H1 (cell line): ENCODE measurements around the gene ARMC12. TPM values are rescaled to one million over a fixed set of nuclear protein-coding genes. Genes with fewer than 3 reads are reported as not detected.

Source experiments
- CTCF ChIA-PET: fragments of 300-600 bp; sonication (Branson Sonifier 250); formaldehyde crosslinking; loops from one replicate; lab custom pipeline; 2021; ENCODE audit not compliant: partially characterized antibody; lab: Charles Lee
- POLR2A ChIA-PET: fragments of 300-600 bp; sonication (Branson Sonifier 250); formaldehyde crosslinking; loops from one replicate; lab custom pipeline; 2021; ENCODE audit warnings: inconsistent platforms; ENCODE audit not compliant: partially characterized antibody; lab: Charles Lee
- DNase-seq, 2 experiments: peaks; one replicate each; pipeline versions ENCODE4 v3.0.0 to v3.0.0-alpha.2; 2010 to 2022; ENCODE audit warnings: low spot score in 2 of 2, low read depth in 1 of 2, mixed read lengths in 1 of 2
- FAIRE-seq: peaks from 2 replicates; lab custom pipeline; 2011; peaks lifted over from hg19 to GRCh38; lab: Jason Lieb, UNC
- H2AFZ ChIP-seq: 2 replicates; pipeline ENCODE4 v1.8.1; 2012; ENCODE audit warnings: low read length, inconsistent platforms
- H2AK5ac ChIP-seq: 2 replicates; pipeline ENCODE4 v1.6.1; 2013; ENCODE audit warnings: low read depth, low read length
- H2BK120ac ChIP-seq: replicated peaks from 2 replicates; pipeline ENCODE3; 2013; ENCODE audit warnings: low read depth, low read length, inconsistent platforms
- H2BK12ac ChIP-seq: 2 replicates; pipeline ENCODE4 v1.6.1; 2013; ENCODE audit warnings: low read depth, low read length
- H2BK15ac ChIP-seq: 2 replicates; pipeline ENCODE4 v1.6.1; 2013; ENCODE audit warnings: low read length
- H2BK20ac ChIP-seq: 2 replicates; pipeline ENCODE4 v1.6.1; 2013; ENCODE audit warnings: low read length
- H2BK5ac ChIP-seq: 2 replicates; pipeline ENCODE4 v1.6.1; 2013; ENCODE audit warnings: low read depth, low read length
- H3K14ac ChIP-seq: 2 replicates; pipeline ENCODE4 v1.6.1; 2013; ENCODE audit warnings: inconsistent platforms; ENCODE audit not compliant: insufficient read length
- H3K18ac ChIP-seq: 2 replicates; pipeline ENCODE4 v1.6.1; 2013; ENCODE audit warnings: low read length; ENCODE audit errors: extremely low read depth
- H3K23ac ChIP-seq: 2 replicates; pipeline ENCODE4 v1.6.1; 2013; ENCODE audit warnings: inconsistent platforms; ENCODE audit not compliant: insufficient read length
- H3K23me2 ChIP-seq: 2 replicates; pipeline ENCODE4 v1.6.1; 2013; ENCODE audit warnings: low read depth, low read length
- H3K27ac ChIP-seq: 2 replicates; pipeline ENCODE4 v1.6.1; 2011; ENCODE audit warnings: low read depth, low read length, inconsistent platforms
- H3K27me3 ChIP-seq, 4 experiments: replicated peaks in 1 of 4; 1 replicate in 1 of 4; 2 replicates in 3 of 4; pipeline versions ENCODE4 v1.6.1 to v1.8.1; 2011 to 2013; ENCODE audit warnings: low read length in 3 of 4, mild to moderate bottlenecking in 3 of 4, inconsistent platforms in 2 of 4, mixed read lengths in 2 of 4, moderate library complexity in 1 of 4; ENCODE audit not compliant: control insufficient read depth in 3 of 4, insufficient read depth in 3 of 4; ENCODE audit errors: extremely low read depth in 1 of 4
- H3K36me3 ChIP-seq, 4 experiments: 2 replicates each; pipeline versions ENCODE4 v1.6.1 to v1.8.1; 2011 to 2013; ENCODE audit warnings: mild to moderate bottlenecking in 4 of 4, low read length in 3 of 4, moderate library complexity in 2 of 4, control low read depth in 1 of 4, inconsistent platforms in 1 of 4; ENCODE audit not compliant: insufficient read depth in 4 of 4, control insufficient read depth in 2 of 4
- H3K4ac ChIP-seq: replicated peaks from 2 replicates; pipeline ENCODE3; 2013; ENCODE audit warnings: low read length, low read depth, mixed read lengths, inconsistent platforms; ENCODE audit not compliant: insufficient read length
- H3K4me1 ChIP-seq, 4 experiments: replicated peaks in 1 of 4; 1 replicate in 1 of 4; 2 replicates in 3 of 4; pipeline versions ENCODE4 v1.6.1 to v1.8.1; 2011 to 2013; ENCODE audit warnings: low read length in 3 of 4, inconsistent platforms in 2 of 4, mixed read lengths in 1 of 4; ENCODE audit not compliant: insufficient read depth in 4 of 4, control insufficient read depth in 3 of 4
- H3K4me2 ChIP-seq, 2 experiments: 2 replicates each; pipeline versions ENCODE4 v1.6.1 to v1.8.1; 2011 to 2013; ENCODE audit warnings: low read depth in 2 of 2, low read length in 2 of 2, control low read depth in 1 of 2, inconsistent platforms in 1 of 2, mild to moderate bottlenecking in 1 of 2; ENCODE audit not compliant: insufficient read depth in 1 of 2
- H3K4me3 ChIP-seq, 4 experiments: fragments of 200-600, 300-600 bp in 1 of 4; sonication (generic), shearing (Covaris generic), sonication (Bioruptor Twin) in 1 of 4; 2 replicates each; pipeline versions ENCODE4 v1.5.1 to v1.8.1; 2011 to 2016; ENCODE audit warnings: low read length in 4 of 4, low read depth in 3 of 4, control low read depth in 2 of 4, inconsistent platforms in 2 of 4, mild to moderate bottlenecking in 2 of 4, mixed read lengths in 1 of 4, moderate library complexity in 1 of 4; ENCODE audit not compliant: insufficient read depth in 2 of 4; ENCODE audit errors: extremely low read depth in 1 of 4
- H3K56ac ChIP-seq: replicated peaks from 2 replicates; pipeline ENCODE3; 2013; ENCODE audit warnings: low read depth, mild to moderate bottlenecking, mixed read lengths, low read length, inconsistent platforms; ENCODE audit not compliant: insufficient read length
- H3K79me1 ChIP-seq: 2 replicates; pipeline ENCODE4 v1.6.1; 2013; ENCODE audit warnings: low read depth, low read length, control low read depth
- H3K79me2 ChIP-seq, 2 experiments: 2 replicates each; pipeline versions ENCODE4 v1.6.1 to v1.8.1; 2012 to 2013; ENCODE audit warnings: low read length in 2 of 2, mild to moderate bottlenecking in 2 of 2, inconsistent platforms in 1 of 2; ENCODE audit not compliant: insufficient read depth in 2 of 2, control insufficient read depth in 1 of 2
- H3K9ac ChIP-seq, 4 experiments: replicated peaks in 1 of 4; 1 replicate in 1 of 4; 2 replicates in 3 of 4; pipeline versions ENCODE4 v1.6.1 to v1.8.1; 2011 to 2013; ENCODE audit warnings: low read depth in 3 of 4, low read length in 3 of 4, control low read depth in 2 of 4, mild to moderate bottlenecking in 2 of 4, moderate library complexity in 2 of 4, inconsistent platforms in 1 of 4; ENCODE audit errors: extremely low read depth in 1 of 4
- H3K9me3 ChIP-seq, 2 experiments: 2 replicates each; pipeline versions ENCODE4 v1.6.1 to v1.8.1; 2012 to 2013; ENCODE audit warnings: mild to moderate bottlenecking in 2 of 2, moderate library complexity in 2 of 2, control low read depth in 1 of 2, inconsistent platforms in 1 of 2, low read depth in 1 of 2, low read length in 1 of 2, mixed read lengths in 1 of 2; ENCODE audit not compliant: insufficient read depth in 2 of 2
- H4K20me1 ChIP-seq, 2 experiments: replicated peaks in 1 of 2; 2 replicates each; pipeline versions ENCODE3 to v1.8.1; 2011 to 2013; ENCODE audit warnings: inconsistent platforms in 2 of 2, low read length in 2 of 2, mild to moderate bottlenecking in 1 of 2; ENCODE audit not compliant: insufficient read depth in 2 of 2, control insufficient read depth in 1 of 2
- H4K5ac ChIP-seq: 2 replicates; pipeline ENCODE4 v1.6.1; 2013; ENCODE audit warnings: low read length, low read depth, mixed read lengths, inconsistent platforms; ENCODE audit not compliant: insufficient read length
- H4K8ac ChIP-seq: 2 replicates; pipeline ENCODE4 v1.8.0; 2013; ENCODE audit warnings: mild to moderate bottlenecking, moderate library complexity, low read length, inconsistent platforms; ENCODE audit not compliant: insufficient read depth; ENCODE audit errors: extremely low read depth
- H4K91ac ChIP-seq: replicated peaks from 2 replicates; pipeline ENCODE3; 2013; ENCODE audit warnings: low read length, mixed read lengths, inconsistent platforms; ENCODE audit not compliant: insufficient read length
- ATF3 ChIP-seq: IDR thresholded peaks from 2 replicates; pipeline ENCODE4 v1.6.1; 2011; ENCODE audit warnings: low read depth, mild to moderate bottlenecking, low read length; ENCODE audit not compliant: insufficient read depth
- CBX8 ChIP-seq: fragments of 300-800, 300-1000 bp; sonication (generic); IDR thresholded peaks from 2 replicates; pipeline ENCODE4 v1.7.1; 2016; ENCODE audit warnings: low read depth, low read length, borderline replicate concordance
- CHD1 ChIP-seq: IDR thresholded peaks from 2 replicates; pipeline ENCODE4 v1.6.1; 2012; ENCODE audit warnings: low read depth, low read length, improper control_type of control experiment
- CTBP2 ChIP-seq: IDR thresholded peaks from 2 replicates; pipeline ENCODE4 v1.7.0; 2011; ENCODE audit warnings: borderline replicate concordance, mild to moderate bottlenecking, moderate library complexity, mixed read lengths, low read length; ENCODE audit not compliant: insufficient read depth, insufficient read length
- CTCF ChIP-seq, 3 experiments: IDR thresholded peaks; 1 replicate in 2 of 3; 2 replicates in 1 of 3; pipeline versions ENCODE4 v1.5.1 to v1.6.1; 2011; ENCODE audit warnings: low read length in 3 of 3, mild to moderate bottlenecking in 3 of 3, inconsistent platforms in 2 of 3, low read depth in 1 of 3, moderate library complexity in 1 of 3; ENCODE audit not compliant: insufficient read depth in 1 of 3; ENCODE audit errors: control extremely low read depth in 1 of 3
- NRF1 ChIP-seq: IDR thresholded peaks from 2 replicates; pipeline ENCODE4 v1.6.1; 2011; ENCODE audit warnings: mild to moderate bottlenecking, low read depth, low read length, improper control_type of control experiment
- POU5F1 ChIP-seq: IDR thresholded peaks from 2 replicates; pipeline ENCODE4 v1.6.1; 2011; ENCODE audit warnings: low read depth, mild to moderate bottlenecking, low read length, moderate library complexity
- RAD21 ChIP-seq, 2 experiments: IDR thresholded peaks in 1 of 2; conservative IDR thresholded peaks in 1 of 2; 2 replicates each; pipeline ENCODE4 v1.6.1; 2011; ENCODE audit warnings: low read depth in 2 of 2, low read length in 2 of 2, improper control_type of control experiment in 1 of 2, inconsistent platforms in 1 of 2, mild to moderate bottlenecking in 1 of 2, moderate library complexity in 1 of 2
- SP1 ChIP-seq: IDR thresholded peaks from 2 replicates; pipeline ENCODE4 v1.6.1; 2011; ENCODE audit warnings: low read depth, low read length
- TCF12 ChIP-seq: IDR thresholded peaks from 2 replicates; pipeline ENCODE4 v1.6.1; 2011; ENCODE audit warnings: low read depth, mild to moderate bottlenecking, low read length
- WGBS, 2 experiments: shearing (Covaris generic) in 1 of 2; methylation state at CpG; one replicate each; pipeline versions ENCODE4 v1.1.6 to v1.1.7; 2013 to 2015; ENCODE audit warnings: low lambda C conversion rate in 2 of 2, mixed read lengths in 2 of 2, inconsistent platforms in 1 of 2, low coverage in 1 of 2, missing lambda C conversion rate in 1 of 2; ENCODE audit not compliant: insufficient replicate concordance in 2 of 2, insufficient coverage in 1 of 2, insufficient read length in 1 of 2; ENCODE audit errors: extremely low coverage in 1 of 2, missing lambda C conversion rate in 1 of 2; 5-methylcytosine and 5-hydroxymethylcytosine counted together
- polyA plus RNA-seq, 7 experiments: library from polyadenylated mRNA; depleted of rRNA in 3 of 7; stranded (reverse) in 5 of 7; unstranded in 2 of 7; fragments of >200 nt in 5 of 7; fragments of 200-250 nt in 2 of 7; gene quantifications; 1 replicate in 5 of 7; 2 replicates in 1 of 7; 4 replicates in 1 of 7; pipeline versions ENCODE4 v1.2.1 to v1.2.3, GENCODE V29; 2011 to 2013; ENCODE audit warnings: missing spikeins in 2 of 7, mixed read lengths in 2 of 7
- total RNA-seq: library from RNA; stranded (reverse); fragmentation: NEBNext Ultra II Directional; extraction: Animal tissue kit (Norgen Biotek cat#: 25700); gene quantifications from 2 replicates; pipeline ENCODE4 v1.2.1, GENCODE V29; 2021

The ARMC12 gene
- total and polyA plus RNA-seq, 2 of the 8 experiments (the other 6 are each of a cell fraction or from before 2014, with no cell fraction given) = 0.86 to 3.7 TPM

- Histone ChIP-seq H3K79me1 (no peaks in the 10 kb centered on the region), H3K4ac (no peak overlapping the region), H4K8ac (no peak overlapping the region), H3K79me2 (no peaks in the 10 kb centered on the region), H3K9ac (no peak overlapping the region), H2AFZ (no peak overlapping the region), H3K56ac (no peak overlapping the region), H2BK20ac (no peak overlapping the region), H3K4me3 (no peak overlapping the region), H3K23ac (no peak overlapping the region), H3K27me3 (no peaks in the 10 kb centered on the region), H2AK5ac (no peak overlapping the region), H2BK15ac (no peak overlapping the region), H2BK5ac (no peak overlapping the region), H4K20me1 (no peaks in the 10 kb centered on the region), H4K91ac (no peak overlapping the region), H3K23me2 (no peaks in the 10 kb centered on the region), H3K18ac (no peak overlapping the region), H3K4me1 (peaks cover 3 to 14% (median 9%) of the 10 kb centered on the region in 4 experiments), H3K9me3 (no peaks in the 10 kb centered on the region; a peak in 1 of 4 replicates), H4K5ac (no peak overlapping the region), H3K36me3 (no peaks in the 10 kb centered on the region), H2BK12ac (no peak overlapping the region), H3K4me2 (no peak overlapping the region), H3K14ac (no peak overlapping the region), H3K27ac (no peak overlapping the region), H2BK120ac (no peak overlapping the region)
- POLR2A ChIA-PET = interaction anchor here (1.3 to 2.1 kb wide), 4 partner anchors 11 to 275 kb away, joined by 3 to 11 read pairs (median 6); no protein-coding TSS in a partner anchor
- FAIRE-seq = no peak
- DNase-seq = no peak
- WGBS, 2 experiments = 90% methylated on average over 7 of the region's 7 CpGs; no CpG with 5 or more reads in 1 of the 2 experiments
- CTCF ChIA-PET = interaction anchor here (0.9 to 10.6 kb wide), 6 partner anchors 8 to 126 kb away, joined by 3 to 137 read pairs (median 3); partner anchors contain the start of gene ARMC12
- TF ChIP-seq ATF3 = no peak
- no peak for TF ChIP-seq POU5F1
- no peak for TF ChIP-seq CHD1
- no peak for TF ChIP-seq RAD21 (IDR thresholded peaks at IDR 0.05 in 1 of 2, conservative IDR thresholded peaks at IDR 0.05 in 1 of 2; ENCODE audit: low read depth in 2 of 2, low read length in 2 of 2)
- no peak for TF ChIP-seq CTCF (IDR thresholded peaks at IDR 0.05; ENCODE audit: control extremely low read depth in 1 of 3, insufficient read depth in 1 of 3, low read depth in 1 of 3, low read length in 3 of 3)
- no peak for TF ChIP-seq CBX8
- TF ChIP-seq NRF1 = no peak
- no peak for TF ChIP-seq TCF12
- TF ChIP-seq SP1 = no peak
- no peak for TF ChIP-seq CTBP2
Measured at GRCh38 chr6:35750557-35750956, 13.7 kb downstream of the ARMC12 start.
